GM23338 (cell line): ENCODE results near the gene CELSR1.

Experiments used
- CTCF ChIP-seq, 2 experiments: fragments of 200-600 bp in 1 of 2; sonication (generic) in 1 of 2; conservative IDR thresholded peaks; 2 replicates each; pipeline versions ENCODE4 v1.5.1 to v1.6.1; 2016 to 2017; ENCODE audit warnings: antibody characterized with exemption in 2 of 2, low read depth in 2 of 2, mild to moderate bottlenecking in 2 of 2, moderate library complexity in 1 of 2
- EZH2phosphoT487 ChIP-seq: fragments of 200-600 bp; sonication (generic); IDR thresholded peaks from one replicate; pipeline ENCODE4 v1.8.1; 2018; ENCODE audit warnings: antibody characterized with exemption; ENCODE audit not compliant: unreplicated experiment
- JUNB ChIP-seq: IDR thresholded peaks from one replicate; pipeline ENCODE4 v1.6.1; 2016; ENCODE audit warnings: antibody characterized with exemption; ENCODE audit not compliant: unreplicated experiment
- REST ChIP-seq: IDR thresholded peaks from one replicate; pipeline ENCODE4 v1.6.1; 2018; ENCODE audit warnings: antibody characterized with exemption; ENCODE audit not compliant: unreplicated experiment

GRCh38 chr22:46356496-46357480, 180.6 kb downstream of the CELSR1 start:
- TF ChIP-seq CTCF (conservative IDR thresholded peaks at IDR 0.05; ENCODE audit: low read depth in 2 of 2) (0 out of 4 replicates have a peak, but pooled peaks of 1 of the 2 experiments have one; percentile 9), EZH2phosphoT487 (no peak), REST (no peak), JUNB (no peak)
